Astrocyte (in vitro differentiated cells and primary cell): Measurements from ENCODE around the gene PCDHGB1.

ENCODE experiments used
- CTCF ChIP-seq: IDR thresholded peaks from 2 replicates; pipeline ENCODE4 v1.5.1; 2011; ENCODE audit warnings: low read depth, mild to moderate bottlenecking, inconsistent platforms, low read length, moderate library complexity; ENCODE audit not compliant: insufficient read depth
- EZH2 ChIP-seq: IDR thresholded peaks from 2 replicates; pipeline ENCODE4 v1.6.1; 2012; ENCODE audit warnings: mild to moderate bottlenecking, low read length, inconsistent platforms; ENCODE audit not compliant: insufficient read depth

- TF ChIP-seq CTCF, result no peak
- no peak for TF ChIP-seq EZH2
Observed at GRCh38 chr5:141345327-141345726, 4.6 kb upstream of the PCDHGB1 start.
